NCI-H2227 (cell line): Measurements from ENCODE around the gene CR1L.
"Not testable (repeated sequence)": the region's sequence is repeated elsewhere in the genome, so short reads cannot be mapped to it uniquely, and the experiment has no call there.

ENCODE experiments used
- DNase-seq: peaks from one replicate; lab custom pipeline; 2025; ENCODE audit not compliant: unreplicated experiment; lab: John Stamatoyannopoulos, UW

Gene CR1L

DNA sequence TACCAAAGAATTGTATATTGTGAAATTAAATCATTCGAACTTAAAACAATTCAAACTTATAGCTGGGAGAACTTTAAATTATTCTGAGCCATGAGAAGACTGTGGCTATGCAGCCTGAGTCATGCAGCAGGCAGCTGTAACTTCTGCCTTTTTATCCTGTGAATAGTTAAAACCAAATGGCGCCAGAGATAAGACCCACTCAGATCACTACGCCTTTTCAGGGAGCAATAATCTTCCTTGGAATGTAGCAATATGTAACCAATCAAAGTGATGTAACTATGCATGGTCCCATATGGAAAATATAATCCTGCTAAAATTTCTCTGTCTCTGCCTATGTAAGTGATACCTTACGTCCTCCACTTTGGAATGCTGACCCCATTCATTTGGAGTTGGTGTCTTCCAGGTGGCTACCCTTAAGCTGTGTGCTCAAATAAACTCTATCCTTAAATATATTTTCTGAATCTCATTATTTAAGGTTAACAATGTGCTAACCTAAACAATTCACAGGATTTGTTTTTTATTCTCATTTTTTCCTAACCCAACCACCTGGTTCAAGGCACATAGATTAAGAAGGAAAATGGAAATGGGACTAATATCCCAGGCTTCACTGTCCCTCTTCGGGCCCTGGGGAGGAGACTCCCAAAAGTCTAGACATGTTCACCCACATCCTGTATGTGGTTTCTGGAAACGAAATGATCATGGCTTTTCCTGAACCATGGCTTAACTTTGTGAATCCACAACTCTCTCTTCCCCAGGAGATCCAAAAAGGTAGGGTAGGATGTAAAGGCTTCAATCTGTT is 35.9 kb downstream of the CR1L start:
- not testable (repeated sequence) for DNase-seq

DNA sequence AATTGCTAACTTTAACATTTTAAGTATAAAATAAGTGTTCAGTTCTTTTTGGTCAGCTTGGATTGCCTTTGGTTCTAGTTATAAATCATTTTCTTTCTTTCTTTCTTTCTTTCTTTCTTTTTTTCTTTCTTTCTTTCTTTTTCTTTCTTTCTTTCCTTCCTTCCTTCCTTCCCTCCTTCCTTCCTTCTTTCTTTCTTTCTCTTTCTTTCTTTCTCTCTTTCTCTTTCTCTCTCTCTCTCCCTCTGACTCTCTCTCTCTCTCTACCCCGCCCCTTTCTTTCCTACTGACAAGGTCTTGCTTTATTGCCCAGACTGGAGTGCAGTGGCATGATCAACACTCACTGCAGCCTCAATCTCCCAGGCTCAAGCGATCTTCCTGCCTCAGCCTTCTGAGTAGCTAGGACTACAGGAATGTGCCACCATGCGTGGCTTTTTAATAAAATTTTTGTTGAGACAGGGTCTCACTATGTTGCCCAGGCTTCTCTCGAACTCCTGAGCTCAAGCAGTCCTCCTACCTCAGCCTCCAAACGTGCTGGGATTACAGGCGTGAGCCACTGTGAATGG is 38.0 kb downstream of the CR1L start:
- DNase-seq, result not testable (repeated sequence)

DNA sequence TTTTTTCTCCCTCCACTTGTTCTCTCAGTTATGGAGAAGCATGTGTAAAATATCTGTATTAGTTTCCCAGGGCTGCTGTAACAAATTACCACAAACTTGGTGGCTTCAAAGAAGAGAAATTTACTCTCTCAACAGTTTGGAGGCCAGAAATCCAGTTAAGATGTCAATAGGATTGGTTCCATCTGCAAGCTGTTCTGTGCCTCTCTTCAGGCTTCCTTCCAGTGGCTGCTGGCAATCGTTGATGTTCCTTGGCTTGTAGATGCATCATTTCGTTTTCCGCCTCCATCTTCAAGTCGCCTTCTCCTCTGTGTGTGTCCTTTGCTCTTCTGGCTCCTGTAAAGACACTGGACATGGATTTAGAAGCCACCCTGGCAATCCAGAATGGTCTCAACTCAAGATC is 45.6 kb downstream of the CR1L start:
- not testable (repeated sequence) for DNase-seq

DNA sequence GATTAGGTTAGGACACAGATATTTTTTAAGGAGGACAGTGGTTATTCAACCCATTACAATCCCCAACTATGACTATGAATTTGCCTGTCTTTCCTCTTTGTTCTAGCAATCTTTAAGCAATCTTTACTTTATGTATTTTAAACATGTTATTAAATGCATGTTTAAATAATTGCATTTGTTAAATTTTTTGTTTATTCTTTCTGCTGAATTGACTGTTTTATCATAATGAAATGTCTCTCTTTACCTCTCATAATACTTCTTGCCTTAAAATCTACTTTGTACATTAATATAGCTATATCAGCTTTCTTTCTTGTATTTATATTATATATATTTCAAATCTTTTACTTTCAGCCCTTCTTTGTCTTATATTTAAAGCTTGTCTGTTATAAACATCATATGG is 46.1 kb downstream of the CR1L start:
- DNase-seq, result no peak

DNA sequence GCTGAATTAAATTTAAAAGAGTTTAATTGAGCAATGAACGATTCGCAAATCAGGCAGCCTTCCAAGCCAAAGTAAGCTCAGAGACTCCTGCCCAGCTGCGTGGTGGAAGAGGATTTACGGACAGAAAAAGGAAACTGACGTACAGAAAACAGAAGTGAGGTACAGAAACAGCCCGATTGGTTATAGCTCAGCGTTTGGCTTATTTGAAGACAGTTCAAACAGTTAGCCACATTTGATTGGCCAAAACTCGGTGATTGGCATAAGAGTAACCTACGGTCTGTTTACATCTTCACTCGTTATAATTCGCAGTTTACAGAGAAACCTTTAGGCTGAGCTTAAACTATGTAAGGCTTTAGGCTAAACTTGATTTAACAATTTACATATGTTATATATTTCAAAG is 46.9 kb downstream of the CR1L start:
- no peak for DNase-seq

DNA sequence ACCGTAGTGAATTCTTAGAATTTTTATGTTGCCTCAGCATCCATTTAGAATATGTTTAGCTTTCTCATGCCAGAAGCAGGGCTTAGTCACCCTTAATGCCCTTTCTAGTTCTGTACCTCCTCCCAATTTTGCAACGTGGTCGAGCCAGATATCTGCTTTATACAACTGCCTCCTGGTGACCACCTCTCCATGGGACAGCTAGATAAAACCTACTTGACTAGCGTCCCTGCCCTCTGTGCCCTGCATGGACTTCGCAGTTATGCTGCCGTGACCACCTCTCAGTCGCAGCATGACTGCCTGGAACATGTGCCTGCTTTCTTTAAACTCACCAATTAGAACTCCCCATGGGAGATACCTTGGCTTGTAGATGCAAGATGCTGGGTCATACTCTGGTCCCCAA is 47.4 kb downstream of the CR1L start:
- DNase-seq, result not testable (repeated sequence)

DNA sequence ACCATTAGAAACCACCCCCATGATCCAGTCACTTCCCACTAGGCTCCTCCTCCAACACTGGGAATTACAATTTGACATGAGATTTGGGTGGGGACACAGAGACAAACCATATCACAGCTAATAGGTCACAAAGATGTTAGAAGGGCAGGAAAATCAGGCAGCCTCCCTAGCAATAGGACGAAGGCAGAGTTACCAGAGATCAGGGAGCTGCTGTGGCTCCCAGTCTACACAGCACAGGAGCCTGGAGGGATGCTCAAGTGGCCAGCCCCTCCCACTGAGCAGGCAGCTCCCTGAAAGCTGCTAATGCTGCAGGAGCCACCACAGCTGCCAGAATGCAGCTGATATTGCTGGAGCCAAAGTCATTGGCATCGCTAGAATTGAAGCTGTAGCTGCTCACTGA is 51.0 kb downstream of the CR1L start:
- DNase-seq, result no peak

DNA sequence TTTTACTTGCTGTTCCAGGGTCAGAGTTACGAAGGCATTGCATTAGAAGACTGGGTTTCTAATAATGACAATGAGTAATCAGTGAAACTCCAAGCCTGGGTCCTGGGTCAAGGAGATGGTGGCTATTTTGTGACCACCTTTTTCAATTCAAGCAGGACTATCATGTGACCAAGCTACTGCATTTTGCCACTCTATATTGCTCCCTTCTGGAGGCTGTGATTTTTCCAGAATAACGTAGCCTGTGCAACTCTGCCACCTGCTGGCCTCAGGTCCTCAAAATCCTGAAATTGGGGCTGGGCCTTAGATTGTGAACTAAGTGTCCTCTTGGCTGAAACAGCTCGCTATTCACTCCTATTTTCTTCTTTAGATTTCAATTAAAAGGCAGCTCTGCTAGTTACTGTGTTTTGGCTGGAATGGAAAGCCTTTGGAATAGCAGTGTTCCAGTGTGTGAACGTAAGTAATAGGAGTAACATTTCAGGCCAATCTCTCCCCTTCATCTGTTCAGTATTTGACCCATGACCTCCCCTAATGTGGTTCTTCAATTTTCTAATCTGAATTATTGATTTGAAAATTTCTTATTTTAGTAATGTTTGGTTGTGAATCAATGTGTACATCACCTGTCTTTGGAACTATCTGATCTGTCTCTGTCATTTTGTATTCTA is 54.0 kb downstream of the CR1L start:
- DNase-seq, result peak; percentile 57

DNA sequence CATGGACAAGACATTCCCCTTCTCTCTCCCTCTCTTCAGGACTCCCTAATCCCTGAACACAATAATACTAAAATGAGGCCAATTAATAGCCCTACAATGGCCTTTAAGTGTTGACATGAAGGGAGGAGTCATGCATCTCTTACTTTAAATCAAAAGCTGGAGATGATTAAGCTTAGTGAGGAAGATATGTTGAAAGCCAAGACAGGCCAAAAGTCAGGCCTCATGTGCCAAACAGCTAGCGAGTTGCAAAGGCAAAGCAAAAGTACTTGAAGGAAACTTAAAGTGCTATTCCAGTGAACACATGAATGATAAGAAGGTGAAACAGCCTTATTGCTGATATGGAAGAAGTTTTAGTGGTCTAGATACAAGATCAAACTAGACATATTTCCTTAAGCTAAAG is 57.4 kb downstream of the CR1L start:
- DNase-seq, result no peak

DNA sequence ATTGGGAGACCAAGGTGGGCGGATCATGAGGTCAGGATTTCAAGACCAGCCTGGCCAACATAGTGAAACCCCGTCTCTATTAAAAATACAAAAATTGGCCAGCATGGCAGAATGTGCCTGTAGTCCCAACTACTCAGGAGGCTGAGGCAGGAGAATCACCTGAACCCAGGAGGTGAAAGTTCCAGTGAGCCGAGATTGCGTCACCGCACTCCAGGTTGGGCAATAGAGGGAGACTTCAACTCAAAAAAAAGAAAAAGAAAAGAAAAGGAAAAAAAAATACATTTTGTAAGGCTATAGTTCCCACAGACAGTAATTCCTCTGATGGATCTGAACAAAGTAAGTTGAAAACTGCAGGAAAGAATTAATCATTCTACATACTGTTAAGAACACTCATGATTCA is 58.8 kb downstream of the CR1L start:
- no peak for DNase-seq

DNA sequence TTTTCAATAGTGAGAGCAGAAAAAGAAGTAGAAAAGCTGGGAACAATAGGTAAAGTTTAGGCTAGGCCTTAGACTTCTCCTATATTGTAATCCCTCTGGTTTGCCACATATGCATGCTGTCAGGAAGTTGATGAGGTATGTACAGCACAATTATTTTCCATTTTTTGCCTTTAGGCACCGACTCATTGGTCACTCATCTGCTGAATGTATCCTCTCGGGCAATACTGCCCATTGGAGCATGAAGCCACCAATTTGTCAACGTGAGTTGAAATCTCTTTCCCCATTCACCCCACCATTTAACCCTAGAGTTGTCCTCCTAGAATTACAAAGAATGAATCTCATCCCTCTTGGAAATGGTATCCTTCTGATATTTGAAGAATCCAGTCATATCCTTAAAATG is 63.1 kb downstream of the CR1L start:
- DNase-seq, result not testable (repeated sequence)

DNA sequence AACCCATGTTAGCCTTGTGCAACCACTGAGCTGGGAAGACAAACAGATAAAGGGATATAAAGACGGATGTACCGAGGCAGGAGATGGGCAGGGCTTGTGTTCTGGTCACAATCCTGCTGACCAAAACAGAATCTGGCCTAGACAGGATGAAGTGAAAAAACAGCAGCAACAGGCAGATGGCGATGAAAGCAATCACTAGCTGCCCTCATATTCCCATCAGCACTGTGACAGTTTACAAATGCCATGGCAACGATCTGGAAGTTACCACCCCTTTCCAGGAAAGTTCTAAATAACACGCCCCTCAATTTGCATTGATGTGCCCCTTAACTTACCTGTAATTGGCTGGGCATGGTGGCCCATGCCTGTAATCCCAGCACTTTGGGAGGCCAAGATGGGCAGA is 66.4 kb downstream of the CR1L start:
- no peak for DNase-seq

DNA sequence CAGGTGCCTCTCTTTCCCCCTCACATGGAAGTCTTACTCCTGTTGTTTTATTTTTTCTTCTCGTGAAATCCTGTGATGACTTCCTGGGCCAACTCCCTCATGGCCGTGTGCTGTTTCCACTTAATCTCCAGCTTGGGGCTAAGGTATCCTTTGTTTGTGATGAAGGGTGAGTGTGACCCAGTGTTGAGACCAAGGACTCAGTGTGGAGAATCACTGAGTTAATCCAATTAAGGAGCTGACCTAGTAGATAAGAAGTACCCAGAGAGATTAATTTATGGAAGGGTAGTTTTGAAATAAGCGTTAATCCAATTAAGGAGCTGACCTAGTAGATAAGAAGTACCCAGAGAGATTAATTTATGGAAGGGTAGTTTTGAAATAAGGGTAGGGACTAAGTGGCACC is 67.8 kb downstream of the CR1L start:
- DNase-seq, result not testable (repeated sequence)

DNA sequence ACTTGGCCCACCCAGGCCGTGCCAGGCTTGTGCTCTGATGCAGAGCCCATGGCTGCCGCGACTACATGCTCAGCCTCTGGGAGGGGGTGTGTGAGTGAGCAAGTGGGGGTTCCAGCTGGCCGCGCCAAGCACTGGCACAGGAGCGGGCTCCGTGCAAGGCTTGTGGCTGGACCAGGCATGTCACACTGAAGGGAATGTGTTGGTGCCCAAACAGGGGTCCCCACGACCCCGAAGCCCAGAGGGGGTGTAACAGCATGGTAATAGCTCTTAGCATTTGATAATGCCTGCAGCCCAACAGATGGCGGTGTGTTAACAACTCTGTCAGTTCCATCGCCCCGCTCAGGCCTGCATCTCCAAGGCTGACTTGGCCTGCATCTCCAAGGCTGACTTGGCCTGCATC is 68.6 kb downstream of the CR1L start:
- no peak for DNase-seq

DNA sequence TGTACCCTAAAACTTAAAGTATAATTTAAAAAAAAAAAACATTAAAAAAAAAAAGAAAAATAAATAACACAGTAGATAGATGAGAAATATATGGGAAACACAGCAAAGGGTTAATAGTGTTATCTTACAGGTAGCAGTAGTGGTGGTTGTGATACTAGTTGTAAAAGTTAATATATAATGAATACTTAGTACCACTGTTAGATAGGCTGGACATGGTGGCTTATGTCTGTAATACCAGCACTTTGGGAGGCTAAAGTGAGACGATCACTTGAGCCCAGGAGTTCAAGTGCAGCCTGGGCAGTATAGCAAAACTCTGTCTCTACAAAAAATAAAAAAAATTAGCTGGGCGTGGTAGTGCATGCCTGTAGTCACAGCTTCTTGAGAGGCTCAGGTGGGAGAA is 74.3 kb downstream of the CR1L start:
- no peak for DNase-seq

DNA sequence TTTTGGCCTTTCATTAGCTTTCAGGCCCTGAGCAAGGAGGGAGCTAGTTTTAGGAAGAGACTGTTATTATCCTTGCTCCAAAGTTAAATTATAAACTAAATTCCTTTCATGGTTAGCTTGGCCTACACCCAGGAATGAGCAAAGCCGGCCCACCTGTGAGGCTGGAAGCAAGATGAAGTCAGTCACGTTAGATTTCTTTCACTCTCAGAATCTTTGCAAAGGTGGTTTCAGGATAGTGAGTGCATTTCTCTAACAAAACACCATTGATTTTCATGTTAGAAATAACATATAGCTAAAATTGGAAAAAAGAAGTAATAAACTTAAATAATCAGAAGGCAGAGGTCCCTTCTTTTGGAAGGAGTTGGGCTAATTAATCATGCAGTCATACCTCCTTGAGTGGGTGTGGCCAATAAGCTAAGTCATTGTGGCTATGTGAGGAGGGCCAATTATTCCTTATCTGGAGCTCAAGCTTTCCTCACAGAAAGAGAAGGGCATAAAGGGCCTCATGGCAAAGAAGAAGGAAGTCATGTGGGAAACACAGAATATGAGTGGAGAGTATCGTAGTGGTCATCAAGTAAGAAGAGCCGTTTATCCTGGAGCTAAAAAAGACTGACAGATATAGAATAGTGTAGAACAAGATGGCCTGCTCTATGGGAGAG is 83.4 kb downstream of the CR1L start:
- DNase-seq, result not testable (repeated sequence)

DNA sequence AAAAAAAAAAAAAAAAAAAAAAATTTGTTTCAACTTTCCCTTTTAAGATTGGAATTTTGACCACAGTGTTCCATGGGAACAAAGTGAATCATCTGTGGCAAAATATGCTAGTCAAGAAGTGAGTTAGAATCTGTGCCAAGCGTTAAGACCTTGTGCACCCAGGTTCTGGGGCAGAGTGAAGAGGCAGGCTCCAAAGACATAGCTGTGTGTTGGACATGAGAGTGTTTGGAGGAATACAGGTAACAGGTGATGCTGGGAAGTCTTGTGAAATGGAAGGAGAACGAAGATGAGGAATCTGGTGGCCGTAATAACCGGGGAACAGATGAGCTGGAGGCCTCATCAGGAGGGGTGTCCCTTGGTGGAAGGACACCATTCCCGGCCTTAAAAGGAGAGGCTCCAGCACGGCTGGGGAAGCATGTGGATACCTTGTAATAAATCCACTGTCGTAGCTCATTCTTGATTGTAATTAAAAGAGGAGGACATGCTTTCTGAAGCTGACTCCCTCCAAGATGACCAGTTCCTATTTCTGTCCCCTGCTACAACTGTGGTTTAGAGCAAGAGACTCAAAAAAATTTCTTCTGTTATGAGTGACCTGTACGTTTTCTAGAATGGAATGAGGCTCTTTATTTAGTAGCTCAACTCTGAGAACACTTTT is 92.7 kb downstream of the CR1L start:
- not testable (repeated sequence) for DNase-seq

DNA sequence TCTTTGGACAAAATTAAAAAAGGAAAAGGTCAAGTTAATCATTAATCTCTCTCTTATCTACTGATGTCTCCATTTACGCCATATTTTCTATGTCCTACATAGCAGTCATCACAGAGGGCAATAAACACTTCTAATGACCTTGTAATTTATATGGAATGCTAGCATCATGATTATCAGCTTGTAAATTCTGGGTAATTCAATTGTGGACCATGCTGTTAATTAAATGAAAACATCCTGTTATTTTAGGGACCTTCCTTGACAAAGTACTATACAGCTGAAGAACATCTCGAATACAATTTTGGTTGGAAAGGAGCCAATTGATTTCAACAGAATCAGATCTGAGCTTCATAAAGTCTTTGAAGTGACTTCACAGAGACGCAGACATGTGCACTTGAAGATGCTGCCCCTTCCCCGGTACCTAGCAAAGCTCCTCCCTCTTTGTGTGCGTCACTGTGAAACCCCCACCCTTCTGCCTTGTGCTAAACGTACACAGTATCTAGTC is 93.3 kb downstream of the CR1L start:
- DNase-seq, result not testable (repeated sequence)

DNA sequence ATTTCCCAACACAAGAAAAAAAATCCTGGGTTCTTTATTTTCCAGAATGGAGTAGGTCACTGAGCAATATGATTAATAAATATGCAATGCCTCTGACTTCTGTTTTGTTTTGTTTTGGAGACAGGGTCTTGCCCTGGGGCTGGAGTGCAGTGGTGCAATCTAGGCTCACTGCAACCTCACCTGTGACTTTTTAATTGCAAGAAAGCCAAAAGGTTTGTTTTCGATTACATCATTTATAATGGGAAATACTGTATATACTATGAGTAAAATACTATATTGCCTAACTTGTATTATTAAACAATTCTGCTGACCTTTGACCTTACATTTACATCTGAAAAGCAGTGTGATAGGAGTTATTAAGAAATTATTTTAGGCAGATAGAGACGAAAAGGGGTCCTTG is 95.3 kb downstream of the CR1L start:
- DNase-seq, result no peak

DNA sequence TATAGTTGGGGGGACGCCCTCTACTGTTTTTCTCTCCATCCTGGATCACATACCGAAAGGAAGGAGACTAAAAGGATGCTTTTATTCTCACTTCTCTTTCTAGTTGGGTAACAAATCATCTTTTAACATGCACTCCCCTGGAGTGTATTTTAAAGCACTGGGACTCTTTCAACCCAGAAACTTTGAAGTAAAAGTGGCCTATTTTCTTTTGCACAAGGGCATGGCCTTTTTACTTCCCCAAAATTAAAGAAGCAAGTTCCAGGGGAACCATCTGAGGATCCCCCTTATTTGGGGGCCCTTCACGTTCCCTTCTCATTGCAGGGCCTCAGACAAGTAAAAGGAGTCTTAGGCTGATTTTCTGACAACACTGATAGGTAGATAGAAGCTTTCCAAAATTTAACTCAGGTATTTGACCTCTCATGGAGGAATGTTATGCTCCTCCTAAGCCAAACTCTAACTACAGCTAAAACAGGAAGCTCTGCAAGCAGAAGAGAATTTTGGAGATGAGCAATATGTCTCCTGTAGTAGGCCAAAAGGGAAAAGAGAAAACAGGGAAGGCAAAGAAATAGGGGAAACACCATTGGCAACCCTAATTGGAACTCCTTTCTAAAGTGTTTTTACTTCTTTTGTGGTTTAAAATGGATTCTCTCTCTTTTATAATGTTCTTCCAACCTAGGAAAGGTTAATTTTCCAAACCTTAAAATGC is 98.1 kb downstream of the CR1L start:
- DNase-seq, result no peak
